HCT116 (cell line): ENCODE measurements around the gene CD22. TPM values are rescaled to one million over a fixed set of nuclear protein-coding genes. Genes with fewer than 3 reads are reported as not detected.

Experiments
- ATAC-seq: fragments of 200-7000 bp; cut with Tn5 transposase; 2 replicates; pipeline ENCODE4 v1.9.1; 2020; ENCODE audit warnings: mild to moderate bottlenecking, moderate library complexity
- BruUV-seq: library from RNA; stranded (reverse); fragments of 400-500 nt; replicated peaks from 2 replicates; lab custom pipeline; 2021; lab: Mats Ljungman, UMichigan
- CTCF ChIA-PET: fragments of 300-600 bp; sonication (Branson Sonifier 250); formaldehyde crosslinking; loops from one replicate; lab custom pipeline; 2021; ENCODE audit warnings: antibody characterized with exemption; lab: Charles Lee
- POLR2A ChIA-PET: fragments of 300-600, 350-600 bp; sonication (Branson Sonifier 250); formaldehyde crosslinking; loops from one replicate; lab custom pipeline; 2021; ENCODE audit warnings: antibody characterized with exemption; lab: Charles Lee
- RAD21 ChIA-PET, 2 experiments: fragments of 300-600 bp; sonication (Branson Sonifier 250); formaldehyde crosslinking; loops; one replicate each; lab custom pipeline; 2023; ENCODE audit warnings: low total read pairs in 2 of 2; ENCODE audit not compliant: uncharacterized antibody in 2 of 2, unreplicated experiment in 2 of 2, low non-redundant PET in 1 of 2; lab: Charles Lee
- DNase-seq: peaks from one replicate; pipeline ENCODE4 v3.0.0-alpha.2; 2010; ENCODE audit warnings: low read depth, low spot score
- H2AFZ ChIP-seq: fragments of 200-600 bp; shearing (Covaris generic), sonication (generic); 2 replicates; pipeline ENCODE4 v1.6.1; 2017; ENCODE audit warnings: low read depth, mixed run types, mixed read lengths, antibody characterized with exemption, low read length; ENCODE audit not compliant: poor library complexity, severe bottlenecking
- H3K27ac ChIP-seq: 2 replicates; pipeline ENCODE4 v1.5.1; 2012; ENCODE audit warnings: low read depth, low read length
- H3K27me3 ChIP-seq: fragments of 200-600 bp; sonication (generic); 2 replicates; pipeline ENCODE4 v1.6.1; 2016; ENCODE audit warnings: mixed run types, low read length, mixed read lengths; ENCODE audit not compliant: insufficient read depth
- H3K36me3 ChIP-seq, 2 experiments: fragments of 200-500 bp in 1 of 2; fragments of 200-600 bp in 1 of 2; sonication (Bioruptor generic) in 1 of 2; sonication (generic) in 1 of 2; 2 replicates each; pipeline versions ENCODE4 v1.5.1 to v1.6.1; 2014 to 2016; ENCODE audit warnings: low read length in 2 of 2, inconsistent platforms in 1 of 2, mixed read lengths in 1 of 2, mixed run types in 1 of 2; ENCODE audit not compliant: insufficient read depth in 2 of 2, control insufficient read depth in 1 of 2
- H3K4me1 ChIP-seq, 2 experiments: fragments of 200-600 bp in 1 of 2; sonication (generic) in 1 of 2; 2 replicates each; pipeline versions ENCODE4 v1.5.1 to v1.6.1; 2012 to 2017; ENCODE audit warnings: low read length in 2 of 2, inconsistent platforms in 1 of 2, mild to moderate bottlenecking in 1 of 2, mixed read lengths in 1 of 2, mixed run types in 1 of 2, moderate library complexity in 1 of 2; ENCODE audit not compliant: insufficient read depth in 2 of 2, control insufficient read depth in 1 of 2
- H3K4me2 ChIP-seq: fragments of 200-600 bp; sonication (generic); 2 replicates; pipeline ENCODE4 v1.6.1; 2017; ENCODE audit warnings: mixed run types, low read length, mixed read lengths
- H3K4me3 ChIP-seq, 2 experiments: fragments of 200-600 bp in 1 of 2; sonication (generic) in 1 of 2; replicated peaks in 1 of 2; 2 replicates each; pipeline ENCODE4 v1.5.1; 2011 to 2016; ENCODE audit warnings: low read length in 2 of 2, control low read depth in 1 of 2, low read depth in 1 of 2, mild to moderate bottlenecking in 1 of 2, mixed read lengths in 1 of 2, mixed run types in 1 of 2
- H3K79me2 ChIP-seq: fragments of 200-600 bp; sonication (generic); 2 replicates; pipeline ENCODE4 v1.6.1; 2017; ENCODE audit warnings: mild to moderate bottlenecking, mixed run types, low read length, moderate library complexity, mixed read lengths; ENCODE audit not compliant: insufficient read depth
- H3K9ac ChIP-seq: fragments of 200-600 bp; sonication (generic); 2 replicates; pipeline ENCODE4 v1.6.1; 2016; ENCODE audit warnings: low read length, mixed read lengths
- H3K9me2 ChIP-seq: fragments of 200-600 bp; sonication (generic), shearing (Covaris generic); 2 replicates; pipeline ENCODE4 v1.6.1; 2017; ENCODE audit warnings: mixed run types, mild to moderate bottlenecking, moderate library complexity; ENCODE audit not compliant: insufficient read depth
- H3K9me3 ChIP-seq, 2 experiments: fragments of 200-500 bp in 1 of 2; fragments of 200-600 bp in 1 of 2; sonication (Bioruptor generic) in 1 of 2; sonication (generic) in 1 of 2; 2 replicates each; pipeline ENCODE4 v1.6.1; 2014 to 2017; ENCODE audit warnings: low read length in 2 of 2, mixed read lengths in 2 of 2, inconsistent platforms in 1 of 2, low read depth in 1 of 2, mild to moderate bottlenecking in 1 of 2, mixed run types in 1 of 2, moderate library complexity in 1 of 2; ENCODE audit not compliant: control insufficient read depth in 1 of 2, insufficient read depth in 1 of 2
- H4K20me1 ChIP-seq: fragments of 200-600 bp; sonication (generic), shearing (Covaris generic); 2 replicates; pipeline ENCODE4 v1.6.1; 2017; ENCODE audit warnings: mixed run types, mild to moderate bottlenecking, moderate library complexity; ENCODE audit not compliant: insufficient read depth
- CBX3 ChIP-seq: IDR thresholded peaks from 2 replicates; pipeline ENCODE4 v1.6.1; 2012; ENCODE audit warnings: low read depth
- EZH2 ChIP-seq: fragments of 200-600 bp; sonication (generic); IDR thresholded peaks from 2 replicates; pipeline ENCODE4 v1.6.1; 2017; ENCODE audit warnings: antibody characterized with exemption, mixed run types
- JUND ChIP-seq: IDR thresholded peaks from 2 replicates; pipeline ENCODE4 v1.6.1; 2012
- POLR2AphosphoS5 ChIP-seq: IDR thresholded peaks from 2 replicates; pipeline ENCODE4 v1.6.1; 2011; ENCODE audit warnings: mild to moderate bottlenecking, low read depth, low read length, moderate library complexity
- SIN3A ChIP-seq: IDR thresholded peaks from 2 replicates; pipeline ENCODE4 v1.6.1; 2012; ENCODE audit warnings: low read depth
- TCF7L2 ChIP-seq: IDR thresholded peaks from 2 replicates; pipeline ENCODE4 v1.7.0; 2011; ENCODE audit warnings: borderline replicate concordance, inconsistent platforms; ENCODE audit not compliant: insufficient read depth, insufficient read length; ENCODE audit errors: extremely low read depth
- YY1 ChIP-seq: IDR thresholded peaks from 2 replicates; pipeline ENCODE4 v1.6.1; 2011; ENCODE audit warnings: low read length, low read depth, moderate library complexity, mild to moderate bottlenecking; ENCODE audit not compliant: insufficient replicate concordance; ENCODE audit errors: extremely low read depth
- ZNF274 ChIP-seq: fragments of 200-500 bp; sonication (Bioruptor generic); IDR thresholded peaks from 2 replicates; pipeline ENCODE4 v1.6.1; 2014; ENCODE audit warnings: mild to moderate bottlenecking, low read depth, low read length, inconsistent platforms
- intact Hi-C: fragments of 100-400 bp; cut with micrococcal nuclease; formaldehyde crosslinking; loops from 2 replicates; pipeline ENCODE4 v1.10.0; 2022
- total RNA-seq: library from RNA; stranded (reverse); gene quantifications from one replicate; pipeline ENCODE4 v1.2.1, GENCODE V29; 2021; ENCODE audit not compliant: unreplicated experiment
- TF ChIP-seq, protein P1 (sequence below), 3 experiments: fragments of 200-600 bp in 1 of 3; sonication (generic) in 1 of 3; IDR thresholded peaks in 2 of 3; conservative IDR thresholded peaks in 1 of 3; 2 replicates each; pipeline ENCODE4 v1.5.1; 2012 to 2017; ENCODE audit warnings: low read depth in 2 of 3, low read length in 2 of 3, antibody characterized with exemption in 1 of 3, borderline replicate concordance in 1 of 3, control low read depth in 1 of 3, mild to moderate bottlenecking in 1 of 3, mixed read lengths in 1 of 3, mixed run types in 1 of 3, moderate library complexity in 1 of 3; ENCODE audit not compliant: insufficient read depth in 1 of 3
- TF ChIP-seq, protein P2 (sequence below): IDR thresholded peaks from 2 replicates; pipeline ENCODE4 v1.6.1; 2012
- TF ChIP-seq, protein P3 (sequence below): IDR thresholded peaks from 2 replicates; pipeline ENCODE4 v1.6.1; 2011; ENCODE audit warnings: mild to moderate bottlenecking, low read length, moderate library complexity; ENCODE audit not compliant: insufficient replicate concordance; ENCODE audit errors: extremely low read depth

CD22 gene
- total RNA-seq, 1 experiment from 2014 or later = 7.0 TPM

DNA sequence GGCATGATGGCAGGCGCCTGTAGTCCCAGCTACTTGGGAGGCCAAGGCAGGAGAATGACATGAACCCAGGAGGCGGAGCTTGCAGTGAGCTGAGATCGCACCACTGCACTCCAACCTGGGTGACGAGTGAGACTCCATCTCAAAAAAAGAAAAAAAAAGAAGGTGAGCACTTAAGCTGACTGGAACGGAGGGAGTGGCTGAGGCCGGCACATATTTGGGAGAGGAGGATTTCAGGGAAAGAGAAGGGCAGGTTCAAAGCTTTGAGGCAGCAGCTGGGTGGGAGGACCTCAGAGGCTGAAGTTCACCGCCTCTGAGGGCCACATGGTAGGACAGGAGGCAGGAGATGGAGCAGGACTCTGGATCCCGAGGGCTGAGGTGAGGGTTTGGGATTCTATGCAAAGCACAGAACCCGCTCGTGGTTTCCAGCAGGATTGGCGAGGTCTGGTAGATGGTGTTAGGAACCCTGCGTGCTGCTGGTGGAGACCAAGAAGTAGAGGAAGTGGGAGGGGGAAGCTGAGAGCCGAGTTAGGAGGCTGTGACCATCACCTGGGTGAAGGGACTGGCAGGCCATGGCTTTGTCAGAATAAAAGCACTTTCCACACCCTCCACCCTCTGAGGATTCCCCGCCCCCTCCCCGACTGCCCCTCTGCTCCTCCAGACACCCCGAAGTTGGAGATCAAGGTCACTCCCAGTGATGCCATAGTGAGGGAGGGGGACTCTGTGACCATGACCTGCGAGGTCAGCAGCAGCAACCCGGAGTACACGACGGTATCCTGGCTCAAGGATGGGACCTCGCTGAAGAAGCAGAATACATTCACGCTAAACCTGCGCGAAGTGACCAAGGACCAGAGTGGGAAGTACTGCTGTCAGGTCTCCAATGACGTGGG, 8.4 kb downstream of the CD22 start:
- no peak overlapping the region for H3K27ac ChIP-seq
- DNase-seq = no peak
- TF ChIP-seq TCF7L2 (no peak), SIN3A (no peak), YY1 (no peak), JUND (no peak), POLR2AphosphoS5 (no peak), EZH2 (no peak), ZNF274 (no peak), CBX3 (no peak)
- TF ChIP-seq, protein P1, sequence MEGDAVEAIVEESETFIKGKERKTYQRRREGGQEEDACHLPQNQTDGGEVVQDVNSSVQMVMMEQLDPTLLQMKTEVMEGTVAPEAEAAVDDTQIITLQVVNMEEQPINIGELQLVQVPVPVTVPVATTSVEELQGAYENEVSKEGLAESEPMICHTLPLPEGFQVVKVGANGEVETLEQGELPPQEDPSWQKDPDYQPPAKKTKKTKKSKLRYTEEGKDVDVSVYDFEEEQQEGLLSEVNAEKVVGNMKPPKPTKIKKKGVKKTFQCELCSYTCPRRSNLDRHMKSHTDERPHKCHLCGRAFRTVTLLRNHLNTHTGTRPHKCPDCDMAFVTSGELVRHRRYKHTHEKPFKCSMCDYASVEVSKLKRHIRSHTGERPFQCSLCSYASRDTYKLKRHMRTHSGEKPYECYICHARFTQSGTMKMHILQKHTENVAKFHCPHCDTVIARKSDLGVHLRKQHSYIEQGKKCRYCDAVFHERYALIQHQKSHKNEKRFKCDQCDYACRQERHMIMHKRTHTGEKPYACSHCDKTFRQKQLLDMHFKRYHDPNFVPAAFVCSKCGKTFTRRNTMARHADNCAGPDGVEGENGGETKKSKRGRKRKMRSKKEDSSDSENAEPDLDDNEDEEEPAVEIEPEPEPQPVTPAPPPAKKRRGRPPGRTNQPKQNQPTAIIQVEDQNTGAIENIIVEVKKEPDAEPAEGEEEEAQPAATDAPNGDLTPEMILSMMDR (IDR thresholded peaks at IDR 0.05 in 2 of 3, conservative IDR thresholded peaks at IDR 0.05 in 1 of 3; ENCODE audit: borderline replicate concordance in 1 of 3, insufficient read depth in 1 of 3, low read depth in 2 of 3, low read length in 2 of 3) = no peak
- TF ChIP-seq, protein P2, sequence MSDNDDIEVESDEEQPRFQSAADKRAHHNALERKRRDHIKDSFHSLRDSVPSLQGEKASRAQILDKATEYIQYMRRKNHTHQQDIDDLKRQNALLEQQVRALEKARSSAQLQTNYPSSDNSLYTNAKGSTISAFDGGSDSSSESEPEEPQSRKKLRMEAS = no peak
- TF ChIP-seq, protein P3, sequence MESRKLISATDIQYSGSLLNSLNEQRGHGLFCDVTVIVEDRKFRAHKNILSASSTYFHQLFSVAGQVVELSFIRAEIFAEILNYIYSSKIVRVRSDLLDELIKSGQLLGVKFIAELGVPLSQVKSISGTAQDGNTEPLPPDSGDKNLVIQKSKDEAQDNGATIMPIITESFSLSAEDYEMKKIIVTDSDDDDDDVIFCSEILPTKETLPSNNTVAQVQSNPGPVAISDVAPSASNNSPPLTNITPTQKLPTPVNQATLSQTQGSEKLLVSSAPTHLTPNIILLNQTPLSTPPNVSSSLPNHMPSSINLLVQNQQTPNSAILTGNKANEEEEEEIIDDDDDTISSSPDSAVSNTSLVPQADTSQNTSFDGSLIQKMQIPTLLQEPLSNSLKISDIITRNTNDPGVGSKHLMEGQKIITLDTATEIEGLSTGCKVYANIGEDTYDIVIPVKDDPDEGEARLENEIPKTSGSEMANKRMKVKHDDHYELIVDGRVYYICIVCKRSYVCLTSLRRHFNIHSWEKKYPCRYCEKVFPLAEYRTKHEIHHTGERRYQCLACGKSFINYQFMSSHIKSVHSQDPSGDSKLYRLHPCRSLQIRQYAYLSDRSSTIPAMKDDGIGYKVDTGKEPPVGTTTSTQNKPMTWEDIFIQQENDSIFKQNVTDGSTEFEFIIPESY = no peak
- TF ChIP-seq, all 23 proteins: peak for 0
- Histone ChIP-seq H4K20me1 (no peaks in the 10 kb centered on the region), H3K79me2 (no peaks in the 10 kb centered on the region), H3K9me3 (no peaks in the 10 kb centered on the region), H3K4me1 (no peaks in the 10 kb centered on the region), H3K4me3 (no peak overlapping the region), H3K36me3 (no peaks in the 10 kb centered on the region), H3K9ac (no peak overlapping the region), H3K9me2 (no peaks in the 10 kb centered on the region), H2AFZ (no peak overlapping the region), H3K27me3 (no peaks in the 10 kb centered on the region), H3K4me2 (no peak overlapping the region)
- no TSS peak for BruUV-seq
- ChIA-PET RAD21 (no interaction called here), CTCF (no interaction called here), POLR2A (no interaction called here)
- intact Hi-C loops = no loop called here
- no peak for ATAC-seq
